ENCODE results near the gene FAM229A. TPM values are rescaled to one million over a fixed set of nuclear protein-coding genes. Genes with fewer than 3 reads are reported as not detected.

The FAM229A gene
- total and polyA plus RNA-seq, 10 donors = 10.5 to 27.6 (median 14.0) TPM

- Histone ChIP-seq H3K27me3 (replicated peaks in 1 of 7) (no peaks in the 10 kb centered on the region), H3K36me3 (no peaks in the 10 kb centered on the region), H3K4me3 (no peak overlapping the region), H3K27ac (no peak overlapping the region), H3K9me3 (no peaks in the 10 kb centered on the region), H3K4me1 (peaks cover 0 to 9% (median 6%) of the 10 kb centered on the region in 6 donors)
- DNase-seq = no peak
- TF ChIP-seq, protein P1, sequence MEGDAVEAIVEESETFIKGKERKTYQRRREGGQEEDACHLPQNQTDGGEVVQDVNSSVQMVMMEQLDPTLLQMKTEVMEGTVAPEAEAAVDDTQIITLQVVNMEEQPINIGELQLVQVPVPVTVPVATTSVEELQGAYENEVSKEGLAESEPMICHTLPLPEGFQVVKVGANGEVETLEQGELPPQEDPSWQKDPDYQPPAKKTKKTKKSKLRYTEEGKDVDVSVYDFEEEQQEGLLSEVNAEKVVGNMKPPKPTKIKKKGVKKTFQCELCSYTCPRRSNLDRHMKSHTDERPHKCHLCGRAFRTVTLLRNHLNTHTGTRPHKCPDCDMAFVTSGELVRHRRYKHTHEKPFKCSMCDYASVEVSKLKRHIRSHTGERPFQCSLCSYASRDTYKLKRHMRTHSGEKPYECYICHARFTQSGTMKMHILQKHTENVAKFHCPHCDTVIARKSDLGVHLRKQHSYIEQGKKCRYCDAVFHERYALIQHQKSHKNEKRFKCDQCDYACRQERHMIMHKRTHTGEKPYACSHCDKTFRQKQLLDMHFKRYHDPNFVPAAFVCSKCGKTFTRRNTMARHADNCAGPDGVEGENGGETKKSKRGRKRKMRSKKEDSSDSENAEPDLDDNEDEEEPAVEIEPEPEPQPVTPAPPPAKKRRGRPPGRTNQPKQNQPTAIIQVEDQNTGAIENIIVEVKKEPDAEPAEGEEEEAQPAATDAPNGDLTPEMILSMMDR (IDR thresholded peaks at IDR 0.05 in 8 of 11, conservative IDR thresholded peaks at IDR 0.05 in 3 of 11) = no peak
- TF ChIP-seq POLR2AphosphoS5 (IDR thresholded peaks at IDR 0.05) = no peak
- TF ChIP-seq POLR2A (IDR thresholded peaks at IDR 0.05) = no peak
- intact Hi-C loops (cut with DNase I; ENCODE audit: low total_unique reads) = no loop called here
- WGBS, 5 donors = 85 to 92% (median 87%) methylated on average over 4 of the region's 4 CpGs
These were observed 43.6 kb upstream of the FAM229A start for GRCh38 chr1:32405672-32406467.

DNA sequence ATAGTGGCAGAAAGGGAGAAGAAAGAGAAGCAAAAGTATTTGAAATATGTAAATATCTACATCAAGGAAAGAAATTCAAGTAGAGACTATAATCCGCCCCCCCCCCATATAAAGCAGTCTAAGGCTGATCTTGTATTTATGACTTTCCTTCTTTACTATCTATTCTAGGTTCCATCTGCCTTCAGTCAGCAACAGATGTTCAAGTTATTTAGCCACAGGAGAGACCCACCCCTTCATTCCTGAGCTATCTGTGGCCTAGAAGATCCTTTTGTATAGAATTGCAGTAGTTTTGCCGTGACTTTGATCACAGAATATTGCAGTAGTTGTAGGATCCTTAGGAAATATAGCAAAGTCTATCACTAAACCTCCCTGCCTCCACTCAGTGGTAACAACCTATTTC is 42.7 kb upstream of the FAM229A start:
- TF ChIP-seq POLR2A (IDR thresholded peaks at IDR 0.05) = no peak
- 41 to 50% (median 46%) methylated on average over 2 of the region's 2 CpGs for WGBS, 5 donors
- no peak for DNase-seq

GRCh38 chr1:32400876-32401631 is 38.8 kb upstream of the FAM229A start:
- peak overlapping the region in 6 of 8 donors; percentile 16 to 68 (median 53) for H3K27ac ChIP-seq
- TF ChIP-seq POLR2AphosphoS5 (IDR thresholded peaks at IDR 0.05) (peak in 1 of 3 donors; percentile 35), POLR2A (IDR thresholded peaks at IDR 0.05) (no peak)
- TF ChIP-seq, protein P1 (IDR thresholded peaks at IDR 0.05 in 8 of 11, conservative IDR thresholded peaks at IDR 0.05 in 3 of 11) = peak; percentile 62 to 90 (median 83)
- intact Hi-C loops (cut with DNase I; ENCODE audit: low total_unique reads) = no loop called here
- no peaks in the 10 kb centered on the region for H3K9me3 ChIP-seq
- 44 to 46% (median 45%) methylated on average over 13 of the region's 13 CpGs for WGBS, 5 donors
- H3K36me3 ChIP-seq = no peaks in the 10 kb centered on the region
- H3K4me1 ChIP-seq = peaks cover 0 to 13% (median 9%) of the 10 kb centered on the region in 6 donors
- peak; percentile 89 for DNase-seq
- peak overlapping the region in 1 of 8 donors; percentile 28 for H3K4me3 ChIP-seq
- no peaks in the 10 kb centered on the region for H3K27me3 ChIP-seq (replicated peaks in 1 of 7)

More for the DNA sequence above, 42.7 kb upstream of the FAM229A start:
- H3K4me1 ChIP-seq = peaks cover 0 to 13% (median 9%) of the 10 kb centered on the region in 6 donors
- no peak overlapping the region for H3K27ac ChIP-seq
- no peaks in the 10 kb centered on the region for H3K9me3 ChIP-seq
- no peaks in the 10 kb centered on the region for H3K36me3 ChIP-seq
- intact Hi-C loops (cut with DNase I; ENCODE audit: low total_unique reads) = no loop called here
- no peaks in the 10 kb centered on the region for H3K27me3 ChIP-seq (replicated peaks in 1 of 7)
- H3K4me3 ChIP-seq = no peak overlapping the region

GRCh38 chr1:32399843-32400242 is 37.6 kb upstream of the FAM229A start:
- Histone ChIP-seq H3K36me3 (no peaks in the 10 kb centered on the region), H3K9me3 (no peaks in the 10 kb centered on the region), H3K4me3 (no peak overlapping the region), H3K4me1 (peaks cover 0 to 24% (median 17%) of the 10 kb centered on the region in 6 donors), H3K27me3 (replicated peaks in 1 of 7) (no peaks in the 10 kb centered on the region), H3K27ac (no peak overlapping the region)
- TF ChIP-seq, protein P1 (IDR thresholded peaks at IDR 0.05 in 8 of 11, conservative IDR thresholded peaks at IDR 0.05 in 3 of 11) = no peak
- TF ChIP-seq POLR2AphosphoS5 (IDR thresholded peaks at IDR 0.05) (no peak), POLR2A (IDR thresholded peaks at IDR 0.05) (no peak)
- 61 to 80% (median 72%) methylated on average over 4 of the region's 4 CpGs for WGBS, 5 donors
- DNase-seq = no peak
- intact Hi-C loops (cut with DNase I; ENCODE audit: low total_unique reads) = no loop called here

All from spleen (tissue), 11 donors.